GM12801 (cell line): Measurements from ENCODE around the gene LCA5.

Source experiments
- CTCF ChIP-seq: IDR thresholded peaks from one replicate; pipeline ENCODE4 v1.5.1; 2011; ENCODE audit warnings: control low read depth; ENCODE audit not compliant: insufficient read length; ENCODE audit errors: extremely low read depth

LCA5 gene

GRCh38 chr6:79536954-79537747 lies at the start of gene LCA5:
Gene LCA5 (minus strand): TSS chr6:79537430. CDS start chr6:79518894, 18,536 bp downstream.
- no peak for TF ChIP-seq CTCF

DNA sequence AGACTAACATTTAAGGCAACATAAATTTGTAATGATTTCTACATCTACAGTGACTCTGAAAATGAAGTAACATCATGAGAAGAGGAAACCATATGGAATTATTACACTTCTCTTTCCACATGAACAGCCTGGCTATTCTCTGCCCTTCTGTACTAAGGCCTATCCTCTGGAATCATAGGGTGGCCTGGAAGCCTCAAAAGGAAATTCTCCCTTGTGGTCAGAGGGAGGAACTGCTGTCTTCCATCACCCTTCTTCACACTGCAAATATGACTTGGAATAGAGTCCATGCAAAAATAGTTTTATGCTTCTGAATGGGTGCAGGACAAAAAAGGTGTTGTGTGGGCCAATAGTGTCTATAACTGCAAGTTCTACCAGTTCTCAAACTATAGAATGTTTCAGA lies 49.3 kb upstream of the LCA5 start:
- TF ChIP-seq CTCF: no peak

DNA sequence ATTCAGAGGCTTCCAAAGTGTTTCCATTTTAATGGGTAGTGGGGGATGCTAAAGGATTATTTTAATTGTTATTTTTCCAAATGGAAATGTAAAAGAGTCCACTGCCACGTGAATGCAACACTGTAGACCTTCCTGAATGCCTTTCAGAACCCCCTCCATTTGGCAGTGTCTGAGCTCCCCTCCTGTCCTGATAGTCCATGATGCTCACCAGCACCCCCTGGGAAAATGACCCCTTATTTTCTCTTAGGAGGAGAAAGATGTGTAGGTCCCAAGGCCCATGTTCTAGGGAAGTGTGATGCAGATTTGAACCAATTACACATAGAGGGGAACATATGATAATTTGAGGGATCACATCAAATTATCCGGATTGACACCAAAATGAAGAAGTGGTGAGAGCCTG lies 47.1 kb upstream of the LCA5 start:
- no peak for TF ChIP-seq CTCF

GRCh38 chr6:79574630-79575225 lies 37.5 kb upstream of the LCA5 start:
- TF ChIP-seq CTCF: no peak

DNA sequence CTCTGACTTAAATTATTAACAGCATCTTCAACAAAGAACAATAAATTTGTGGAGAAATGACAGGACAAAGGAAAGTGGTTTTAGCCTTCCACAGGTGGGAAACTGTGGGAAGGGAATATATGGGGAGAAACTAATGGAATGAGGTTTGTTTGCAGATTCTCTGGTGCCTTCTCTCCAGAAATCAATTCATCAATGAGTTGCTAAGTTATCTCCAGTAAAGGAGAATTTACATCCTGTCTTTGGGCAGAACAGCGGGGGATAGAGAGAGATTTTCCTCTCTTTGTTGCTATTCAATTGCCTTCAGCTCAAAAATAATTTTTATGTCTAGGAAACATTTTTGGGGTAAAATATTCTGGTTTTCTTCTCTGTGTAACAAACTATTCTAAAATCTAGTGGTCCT lies 36.9 kb upstream of the LCA5 start:
- no peak for TF ChIP-seq CTCF

DNA sequence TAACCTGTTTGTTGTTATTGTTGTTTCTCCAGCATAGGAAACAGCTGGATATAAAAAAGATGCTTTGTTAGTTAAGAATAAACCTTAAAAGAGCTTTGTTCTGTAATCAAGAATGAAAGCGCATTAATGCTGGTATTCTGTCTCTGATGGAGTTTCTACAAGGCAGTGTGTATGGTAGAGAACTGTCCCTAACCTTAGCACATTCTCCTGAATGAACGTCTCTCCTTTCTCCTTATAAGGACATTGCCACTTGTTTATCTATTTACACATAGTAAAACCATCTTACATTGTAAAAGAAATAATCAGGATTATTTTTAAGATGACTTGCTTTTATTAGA lies 33.8 kb upstream of the LCA5 start:
- TF ChIP-seq CTCF: no peak

GRCh38 chr6:79570129-79571029 lies 33.1 kb upstream of the LCA5 start:
- no peak for TF ChIP-seq CTCF
